Liver (tissue), 9 donors: ENCODE data around the gene BCL2. TPM values are rescaled to one million over a fixed set of nuclear protein-coding genes. Genes with fewer than 3 reads are reported as not detected.

Source experiments
- DNase-seq: peaks from one replicate; pipeline ENCODE4 v3.0.0-alpha.2; 2017; ENCODE audit warnings: low spot score
- H3K27ac ChIP-seq, 2 donors: one replicate each; pipeline ENCODE4 v1.7.0; 2013; ENCODE audit warnings: inconsistent platforms in 2 of 2, low read length in 2 of 2, control low read depth in 1 of 2, low read depth in 1 of 2, mild to moderate bottlenecking in 1 of 2
- H3K27me3 ChIP-seq, 4 donors: one replicate each; pipeline versions ENCODE4 v1.6.1 to v1.7.0; 2013; ENCODE audit warnings: low read length in 3 of 4, inconsistent platforms in 1 of 4, mild to moderate bottlenecking in 1 of 4, moderate library complexity in 1 of 4; ENCODE audit not compliant: control insufficient read depth in 4 of 4, insufficient read depth in 4 of 4
- H3K36me3 ChIP-seq, 4 donors: one replicate each; pipeline versions ENCODE4 v1.6.1 to v1.7.0; 2013; ENCODE audit warnings: low read length in 3 of 4, mild to moderate bottlenecking in 3 of 4, low read depth in 1 of 4, moderate library complexity in 1 of 4; ENCODE audit not compliant: control insufficient read depth in 4 of 4, insufficient read depth in 3 of 4
- H3K4me1 ChIP-seq, 4 donors: one replicate each; pipeline versions ENCODE4 v1.6.1 to v1.7.0; 2013; ENCODE audit warnings: low read length in 3 of 4, mild to moderate bottlenecking in 3 of 4, moderate library complexity in 1 of 4; ENCODE audit not compliant: control insufficient read depth in 4 of 4, insufficient read depth in 4 of 4
- H3K4me3 ChIP-seq, 3 donors: one replicate each; pipeline versions ENCODE4 v1.6.1 to v1.7.0; 2013; ENCODE audit warnings: low read length in 3 of 3, control low read depth in 1 of 3, low read depth in 1 of 3, mild to moderate bottlenecking in 1 of 3
- H3K9ac ChIP-seq, 2 donors: one replicate each; pipeline ENCODE4 v1.7.0; 2013; ENCODE audit warnings: low read length in 2 of 2, mild to moderate bottlenecking in 2 of 2, moderate library complexity in 2 of 2, control low read depth in 1 of 2, low read depth in 1 of 2
- H3K9me3 ChIP-seq, 4 donors: one replicate each; pipeline versions ENCODE4 v1.6.1 to v1.7.0; 2013; ENCODE audit warnings: low read length in 3 of 4; ENCODE audit not compliant: control insufficient read depth in 4 of 4
- ATF3 ChIP-seq: IDR thresholded peaks from 2 replicates; pipeline ENCODE4 v1.6.1; 2016; ENCODE audit warnings: antibody characterized with exemption
- FOXA1 ChIP-seq: IDR thresholded peaks from 2 replicates; pipeline ENCODE4 v1.6.1; 2016; ENCODE audit warnings: antibody characterized with exemption
- FOXA2 ChIP-seq: IDR thresholded peaks from 2 replicates; pipeline ENCODE4 v1.6.1; 2016; ENCODE audit warnings: antibody characterized with exemption
- GABPA ChIP-seq, 2 donors: IDR thresholded peaks in 1 of 2; conservative IDR thresholded peaks in 1 of 2; 2 replicates each; pipeline ENCODE4 v1.6.1; 2016; ENCODE audit warnings: antibody characterized with exemption in 2 of 2, mild to moderate bottlenecking in 1 of 2, moderate library complexity in 1 of 2
- HNF4A ChIP-seq, 2 donors: conservative IDR thresholded peaks; 2 replicates each; pipeline ENCODE4 v1.6.1; 2016; ENCODE audit warnings: antibody characterized with exemption in 2 of 2, mild to moderate bottlenecking in 2 of 2
- HNF4G ChIP-seq: IDR thresholded peaks from 2 replicates; pipeline ENCODE4 v1.6.1; 2016; ENCODE audit warnings: antibody characterized with exemption
- JUND ChIP-seq, 2 donors: IDR thresholded peaks; 2 replicates each; pipeline ENCODE4 v1.6.1; 2016; ENCODE audit warnings: antibody characterized with exemption in 2 of 2
- NR2F2 ChIP-seq: IDR thresholded peaks from 2 replicates; pipeline ENCODE4 v1.6.1; 2016; ENCODE audit warnings: antibody characterized with exemption
- RAD21 ChIP-seq, 2 donors: IDR thresholded peaks; 2 replicates each; pipeline ENCODE4 v1.6.1; 2016; ENCODE audit warnings: antibody characterized with exemption in 2 of 2, mild to moderate bottlenecking in 2 of 2
- REST ChIP-seq: IDR thresholded peaks from 2 replicates; pipeline ENCODE4 v1.6.1; 2016; ENCODE audit warnings: antibody characterized with exemption, mild to moderate bottlenecking
- RXRA ChIP-seq, 2 donors: IDR thresholded peaks; 2 replicates each; pipeline ENCODE4 v1.6.1; 2017 to 2018; ENCODE audit warnings: antibody characterized with exemption in 2 of 2, mild to moderate bottlenecking in 1 of 2
- SP1 ChIP-seq: IDR thresholded peaks from 2 replicates; pipeline ENCODE4 v1.6.1; 2018; ENCODE audit warnings: antibody characterized with exemption, mild to moderate bottlenecking
- TAF1 ChIP-seq: conservative IDR thresholded peaks from 2 replicates; pipeline ENCODE4 v1.6.1; 2016; ENCODE audit warnings: antibody characterized with exemption, mild to moderate bottlenecking
- YY1 ChIP-seq: IDR thresholded peaks from 2 replicates; pipeline ENCODE4 v1.6.1; 2016; ENCODE audit warnings: antibody characterized with exemption, mild to moderate bottlenecking
- WGBS: extraction: QIAGEN DNeasy Blood & Tissue Kit; methylation state at CpG from one replicate; pipeline ENCODE4 v1.1.7; 2013; 5-methylcytosine and 5-hydroxymethylcytosine counted together
- polyA plus RNA-seq, 2 donors: library from polyadenylated mRNA; stranded (reverse) in 1 of 2; unstranded in 1 of 2; fragments of 200-250 nt in 1 of 2; fragments of >200 nt in 1 of 2; fragmentation: Nextera tagmentation in 1 of 2; extraction: Ambion mirVana in 1 of 2; gene quantifications; one replicate each; pipeline versions ENCODE4 v1.2.1 to v1.2.3, GENCODE V29; 2013 to 2015
- total RNA-seq, 2 donors: library from RNA; depleted of rRNA; stranded (reverse); fragments of >200 nt; gene quantifications; one replicate each; pipeline ENCODE4 v1.2.3, GENCODE V29; 2014
- TF ChIP-seq, protein P1 (sequence below): IDR thresholded peaks from 2 replicates; pipeline ENCODE4 v1.6.1; 2016; ENCODE audit warnings: antibody characterized with exemption
- donor health status: healthy.
- donor health status: healthy.
- donor health status: healthy.
- donor health status: healthy.
- donor health status: healthy.

The BCL2 gene
- total and polyA plus RNA-seq, 4 donors, result 0.40 to 3.9 (median 1.4) TPM

DNA sequence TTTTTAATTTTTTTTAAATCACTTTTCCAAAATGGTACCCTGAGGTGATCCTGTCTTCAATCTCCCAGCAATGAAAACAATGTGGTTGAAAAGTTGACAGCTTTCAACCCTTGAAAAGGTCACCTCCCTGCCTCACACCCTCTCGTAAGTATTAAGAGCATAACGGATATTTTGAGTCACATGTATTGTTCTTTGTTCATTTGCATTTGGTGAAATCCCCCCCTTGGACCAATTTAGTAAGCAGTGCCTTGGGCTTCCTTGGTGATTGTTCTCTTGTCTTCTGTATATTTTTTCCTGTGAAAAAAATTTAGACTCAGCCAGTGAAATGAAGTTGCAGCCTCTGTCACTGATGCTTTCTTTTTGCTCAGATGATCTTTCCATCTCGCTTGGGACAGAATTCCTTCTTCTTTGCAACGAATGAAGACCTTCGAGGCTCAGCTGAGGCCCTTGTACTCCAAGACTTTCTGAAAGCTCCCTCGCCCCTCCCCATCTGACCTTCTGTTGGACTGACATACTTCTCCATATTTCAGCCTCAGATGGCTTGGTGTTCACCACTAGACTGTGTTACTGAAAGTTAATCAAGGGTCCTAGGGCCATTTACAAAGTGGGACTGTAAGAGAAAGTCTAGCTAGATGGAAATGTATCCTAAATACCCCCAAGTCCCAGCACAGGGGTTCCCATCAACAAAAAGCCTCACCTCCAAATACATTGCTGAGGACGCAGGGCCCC is 158.4 kb downstream of the BCL2 start (continued):
- TF ChIP-seq, protein P1, sequence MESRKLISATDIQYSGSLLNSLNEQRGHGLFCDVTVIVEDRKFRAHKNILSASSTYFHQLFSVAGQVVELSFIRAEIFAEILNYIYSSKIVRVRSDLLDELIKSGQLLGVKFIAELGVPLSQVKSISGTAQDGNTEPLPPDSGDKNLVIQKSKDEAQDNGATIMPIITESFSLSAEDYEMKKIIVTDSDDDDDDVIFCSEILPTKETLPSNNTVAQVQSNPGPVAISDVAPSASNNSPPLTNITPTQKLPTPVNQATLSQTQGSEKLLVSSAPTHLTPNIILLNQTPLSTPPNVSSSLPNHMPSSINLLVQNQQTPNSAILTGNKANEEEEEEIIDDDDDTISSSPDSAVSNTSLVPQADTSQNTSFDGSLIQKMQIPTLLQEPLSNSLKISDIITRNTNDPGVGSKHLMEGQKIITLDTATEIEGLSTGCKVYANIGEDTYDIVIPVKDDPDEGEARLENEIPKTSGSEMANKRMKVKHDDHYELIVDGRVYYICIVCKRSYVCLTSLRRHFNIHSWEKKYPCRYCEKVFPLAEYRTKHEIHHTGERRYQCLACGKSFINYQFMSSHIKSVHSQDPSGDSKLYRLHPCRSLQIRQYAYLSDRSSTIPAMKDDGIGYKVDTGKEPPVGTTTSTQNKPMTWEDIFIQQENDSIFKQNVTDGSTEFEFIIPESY, result no peak
- no peak for TF ChIP-seq RAD21 (IDR thresholded peaks at IDR 0.05)

DNA sequence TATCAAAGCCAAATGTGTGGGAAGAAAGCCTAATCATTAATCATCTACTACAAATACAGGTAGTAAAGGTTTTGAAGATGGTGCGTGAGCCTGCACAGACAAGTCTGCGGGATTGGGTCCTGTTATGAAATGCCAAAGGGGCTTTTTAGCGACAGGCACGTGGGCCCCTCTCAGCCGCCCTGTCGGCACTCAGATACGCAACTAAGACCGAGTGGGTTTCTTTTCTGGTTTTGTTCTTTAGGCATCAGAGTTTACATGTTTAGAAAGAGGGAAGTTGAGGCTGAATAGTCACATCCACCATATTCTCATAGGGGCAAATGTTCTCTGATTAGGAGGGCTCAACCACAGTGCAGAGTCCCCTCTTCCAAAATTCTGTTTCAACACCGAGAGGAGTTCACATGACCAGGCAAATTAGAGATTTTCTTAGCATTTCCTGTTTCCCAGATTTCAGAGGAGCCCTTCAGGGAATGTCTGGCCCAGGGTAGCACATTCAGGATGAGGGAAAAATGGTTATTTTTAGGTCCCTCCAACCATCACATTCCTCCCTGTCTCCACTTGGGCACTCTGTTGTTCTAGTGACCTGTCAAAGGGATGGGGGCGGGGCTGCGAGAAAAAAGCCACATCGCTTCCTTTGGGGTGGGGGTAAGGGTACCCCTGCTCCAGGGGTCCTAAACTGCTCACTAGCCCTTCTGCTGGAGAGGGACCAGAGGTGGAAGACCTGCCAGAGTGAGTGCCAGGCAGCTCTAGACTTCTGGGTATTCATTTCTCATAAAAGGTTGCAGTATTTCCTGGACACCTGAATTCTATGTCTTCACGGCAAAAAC is 159.2 kb downstream of the BCL2 start:
- H3K4me3 ChIP-seq, result no peak overlapping the region
- H3K27ac ChIP-seq, result peak overlapping the region in 1 of 2 donors; percentile 22
- peaks cover 0 to 3% (median under 1%) of the 10 kb centered on the region in 4 donors for H3K4me1 ChIP-seq
- no peaks in the 10 kb centered on the region for H3K9me3 ChIP-seq
- no peak for DNase-seq
- no peak overlapping the region for H3K9ac ChIP-seq
- no peaks in the 10 kb centered on the region for H3K36me3 ChIP-seq
- no peaks in the 10 kb centered on the region for H3K27me3 ChIP-seq
- 81% methylated on average over 13 of the region's 13 CpGs for WGBS
- TF ChIP-seq YY1, result no peak

GRCh38 chr18:63159590-63159989 is 160.0 kb downstream of the BCL2 start:
- Histone ChIP-seq H3K36me3 (no peaks in the 10 kb centered on the region), H3K4me3 (no peak overlapping the region), H3K27me3 (no peaks in the 10 kb centered on the region), H3K9me3 (no peaks in the 10 kb centered on the region), H3K9ac (no peak overlapping the region), H3K4me1 (peaks cover 0 to 8% (median 5%) of the 10 kb centered on the region in 4 donors), H3K27ac (no peak overlapping the region)
- TF ChIP-seq TAF1 (no peak), GABPA (IDR thresholded peaks at IDR 0.05 in 1 of 2, conservative IDR thresholded peaks at IDR 0.05 in 1 of 2) (no peak), FOXA1 (no peak), SP1 (no peak), FOXA2 (no peak), ATF3 (no peak), HNF4G (no peak), NR2F2 (no peak), RXRA (IDR thresholded peaks at IDR 0.05) (no peak), HNF4A (conservative IDR thresholded peaks at IDR 0.05) (no peak), RAD21 (IDR thresholded peaks at IDR 0.05) (no peak), JUND (IDR thresholded peaks at IDR 0.05) (no peak), REST (no peak)
- WGBS, result 85% methylated on average over 9 of the region's 9 CpGs
- DNase-seq, result no peak
